Hepatic stellate cell (primary cell): Measurements from ENCODE around the gene NPHP4.

ENCODE experiments used
- DNase-seq: peaks from one replicate; pipeline ENCODE4 v3.0.0; 2011; ENCODE audit warnings: low spot score

NPHP4 gene

DNA sequence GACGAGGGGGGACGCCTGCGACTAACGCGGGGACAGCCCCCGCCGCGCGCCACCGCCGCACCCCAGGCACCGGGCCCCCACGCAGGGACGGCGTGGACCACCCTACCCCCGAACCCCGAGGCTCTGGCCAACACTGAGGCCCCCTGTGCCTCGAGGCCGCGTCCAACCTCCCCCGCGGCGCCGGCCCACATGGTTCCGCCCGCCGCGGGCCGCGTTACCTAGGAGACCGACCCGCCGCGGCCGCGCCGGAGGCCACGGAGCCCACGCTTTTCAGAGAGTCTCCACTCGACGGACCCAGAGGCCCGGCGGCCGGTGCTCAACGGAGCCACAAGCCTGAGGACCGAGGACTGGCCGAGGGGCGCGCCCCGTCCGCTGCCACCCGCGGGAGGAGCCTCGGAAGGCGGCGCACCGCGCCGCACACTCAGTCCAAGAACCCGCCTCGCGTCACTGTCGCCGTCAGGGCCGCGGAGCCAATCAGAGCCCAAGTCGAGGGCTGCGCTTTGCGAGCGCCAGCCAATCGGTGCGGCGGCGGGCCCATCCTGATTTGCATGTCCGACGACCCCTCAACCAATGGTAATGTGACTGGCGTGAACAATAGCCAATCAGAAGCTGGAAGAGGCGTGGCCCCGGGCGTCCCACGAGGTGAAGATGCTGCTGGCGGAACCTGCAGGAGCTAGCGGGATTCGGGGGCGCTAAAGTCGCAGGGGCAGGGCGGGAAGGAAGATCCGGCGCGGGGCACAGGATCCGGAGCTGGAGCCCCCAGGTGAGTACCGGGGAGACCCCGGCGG, at the start of gene NPHP4:
Gene NPHP4 (minus strand): TSS at position 400 of the 788 bp plus-strand sequence. CDS start 6,136 bp downstream, outside the sequence.
- peak; percentile 100 for DNase-seq

GRCh38 chr1:6041432-6042062, 49.3 kb upstream of the NPHP4 start:
- peak; percentile 67 for DNase-seq

DNA sequence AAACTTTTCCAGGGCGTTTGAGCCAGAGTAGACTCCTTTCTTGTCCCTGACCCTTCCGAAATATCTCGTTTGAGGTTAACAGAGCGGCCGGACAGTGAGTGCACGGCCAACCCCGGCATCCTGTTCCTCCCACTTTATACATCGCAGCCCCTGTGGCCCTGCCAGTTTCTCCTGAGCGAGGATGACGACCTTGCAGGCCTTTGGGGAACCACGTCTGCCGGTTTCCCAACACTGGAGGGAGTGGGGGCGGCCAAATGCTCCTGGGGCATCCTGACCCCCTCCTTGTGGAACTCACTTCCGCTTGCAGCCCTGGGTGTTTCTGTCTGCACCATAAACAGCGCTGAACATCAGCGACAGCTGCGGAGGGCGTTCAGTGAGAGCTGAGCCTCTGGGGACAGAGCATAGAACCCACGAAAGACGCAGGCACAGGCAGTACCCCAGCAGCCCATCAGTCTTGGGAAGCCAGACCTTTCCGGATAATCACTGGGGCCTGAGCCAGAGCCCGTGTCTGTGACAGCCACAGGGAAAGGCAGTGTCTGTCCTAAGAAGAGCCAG, 48.7 kb upstream of the NPHP4 start:
- DNase-seq, result no peak

DNA sequence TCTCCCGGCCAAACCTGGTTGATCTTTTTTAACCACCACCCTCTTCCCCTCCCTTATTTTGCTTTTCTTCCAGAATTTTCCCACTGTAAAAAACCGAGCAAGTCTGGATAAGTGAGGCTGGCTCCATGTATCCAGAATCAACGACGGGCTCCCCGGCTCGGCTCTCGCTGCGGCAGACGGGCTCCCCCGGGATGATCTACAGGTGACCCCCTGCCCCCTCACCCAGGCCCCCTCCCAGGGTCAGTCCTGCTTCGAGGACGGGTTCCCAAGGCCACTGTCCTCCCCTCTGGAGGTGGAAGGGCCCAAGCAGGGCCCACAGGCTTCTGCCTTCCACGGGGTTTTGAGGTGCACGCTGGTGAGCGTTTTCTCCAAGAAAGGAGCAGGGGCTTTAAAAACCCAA, 48.2 kb upstream of the NPHP4 start:
- no peak for DNase-seq

- DNase-seq, result no peak
Observed at GRCh38 chr1:6039031-6039430, 46.8 kb upstream of the NPHP4 start.

DNA sequence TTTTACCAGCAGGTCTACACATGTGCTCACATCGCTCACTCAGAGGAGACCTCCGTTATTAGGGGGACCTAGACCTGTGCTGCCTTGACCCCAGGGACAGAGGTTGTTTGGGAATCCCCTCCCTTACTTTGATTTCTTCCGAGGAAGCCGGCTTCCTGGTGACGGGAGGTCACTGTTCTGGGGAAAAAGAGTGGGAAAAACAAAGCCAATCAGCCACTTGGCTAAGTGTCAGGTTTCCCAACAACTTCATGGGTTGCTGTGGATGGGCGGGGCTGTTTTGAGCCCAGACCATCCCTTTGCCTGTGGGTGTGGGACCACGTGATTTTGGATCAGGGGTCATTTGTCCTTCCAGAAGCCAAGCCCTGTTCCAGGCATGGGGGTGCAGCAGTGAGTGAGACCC, 46.4 kb upstream of the NPHP4 start:
- no peak for DNase-seq

DNA sequence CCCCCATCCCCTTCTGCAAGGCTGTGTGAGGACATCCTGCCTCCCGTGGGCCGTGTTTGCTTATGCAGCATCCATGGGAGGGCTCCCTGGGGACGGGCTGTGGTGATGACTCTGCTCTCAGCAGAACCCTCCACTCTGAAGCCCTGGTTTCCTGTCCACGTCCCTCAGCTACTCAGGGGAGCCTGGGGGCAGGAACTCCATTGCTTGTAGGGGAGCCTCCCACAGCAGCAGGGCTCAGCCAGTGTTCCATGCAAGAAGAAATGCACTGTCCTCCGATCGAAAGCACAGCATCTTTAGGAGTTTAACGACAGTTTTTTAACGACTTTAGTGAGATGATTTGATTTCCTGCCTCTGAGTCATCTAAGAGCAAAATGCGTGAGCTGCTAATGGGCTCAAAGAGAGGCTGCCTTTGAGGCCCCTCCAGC, 45.1 kb upstream of the NPHP4 start:
- DNase-seq, result peak; percentile 96

- no peak for DNase-seq
Observed at GRCh38 chr1:6035719-6036118, 43.5 kb upstream of the NPHP4 start.

DNA sequence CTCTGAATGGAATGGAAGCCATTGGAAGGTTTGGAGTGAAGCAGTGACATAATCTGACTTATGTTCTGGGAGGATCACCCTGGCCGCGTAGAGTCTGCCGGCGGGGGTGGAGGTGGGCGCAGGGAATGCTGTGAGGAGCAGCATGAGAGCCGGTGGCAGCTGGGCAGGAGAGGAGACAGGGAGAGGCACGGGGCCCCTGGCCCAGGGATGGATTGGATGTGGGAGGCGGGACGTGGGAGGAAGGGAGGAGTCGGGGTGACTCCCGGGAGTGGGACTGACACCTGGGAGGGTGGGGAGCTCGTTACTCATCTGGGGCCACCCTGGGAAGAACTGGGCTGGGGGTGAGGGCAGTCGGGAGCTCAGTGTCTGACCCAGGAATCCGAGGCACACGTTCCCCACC, 43.1 kb upstream of the NPHP4 start:
- no peak for DNase-seq

- DNase-seq, result no peak
Observed at GRCh38 chr1:6034750-6035096, 42.5 kb upstream of the NPHP4 start.

DNA sequence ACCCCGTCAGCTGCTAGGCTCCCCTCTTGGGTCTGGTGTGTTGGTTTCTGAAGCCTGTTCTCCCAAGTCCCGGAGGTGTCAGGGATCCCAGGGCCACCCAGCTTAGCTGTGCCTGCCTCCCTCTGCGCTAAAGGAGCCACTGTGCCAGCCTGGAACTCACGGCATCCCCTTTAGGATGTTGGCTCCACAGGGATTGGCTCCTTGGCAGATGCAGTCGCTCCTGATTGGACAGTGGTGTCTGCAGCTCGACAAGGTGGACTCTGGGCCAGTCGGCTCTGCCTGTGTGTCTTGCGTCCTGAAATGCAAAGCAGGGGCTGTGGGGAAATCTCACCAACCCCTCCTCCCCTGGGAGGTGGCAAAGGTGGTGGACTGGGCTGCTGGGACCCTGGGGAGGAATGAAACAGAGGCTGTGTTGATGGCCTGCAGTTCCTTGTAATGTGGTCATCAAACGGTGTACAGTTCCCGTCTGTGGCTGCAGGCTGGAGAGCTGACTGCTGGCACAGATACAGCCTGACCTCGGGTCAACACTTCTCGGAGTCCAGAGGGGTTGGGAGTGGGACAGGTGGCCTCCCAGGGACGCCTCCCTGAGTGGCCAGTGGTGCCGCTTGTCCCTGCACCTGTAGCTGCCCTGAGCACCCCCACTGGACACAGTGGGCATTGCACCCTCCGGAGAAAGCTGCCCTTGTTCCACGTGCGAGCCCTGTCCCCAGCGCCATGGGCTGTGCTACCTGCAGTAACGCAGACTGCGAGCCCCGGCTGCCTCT, 41.9 kb upstream of the NPHP4 start:
- DNase-seq, result peak; percentile 66

GRCh38 chr1:6033124-6033523, 40.9 kb upstream of the NPHP4 start:
- no peak for DNase-seq

DNA sequence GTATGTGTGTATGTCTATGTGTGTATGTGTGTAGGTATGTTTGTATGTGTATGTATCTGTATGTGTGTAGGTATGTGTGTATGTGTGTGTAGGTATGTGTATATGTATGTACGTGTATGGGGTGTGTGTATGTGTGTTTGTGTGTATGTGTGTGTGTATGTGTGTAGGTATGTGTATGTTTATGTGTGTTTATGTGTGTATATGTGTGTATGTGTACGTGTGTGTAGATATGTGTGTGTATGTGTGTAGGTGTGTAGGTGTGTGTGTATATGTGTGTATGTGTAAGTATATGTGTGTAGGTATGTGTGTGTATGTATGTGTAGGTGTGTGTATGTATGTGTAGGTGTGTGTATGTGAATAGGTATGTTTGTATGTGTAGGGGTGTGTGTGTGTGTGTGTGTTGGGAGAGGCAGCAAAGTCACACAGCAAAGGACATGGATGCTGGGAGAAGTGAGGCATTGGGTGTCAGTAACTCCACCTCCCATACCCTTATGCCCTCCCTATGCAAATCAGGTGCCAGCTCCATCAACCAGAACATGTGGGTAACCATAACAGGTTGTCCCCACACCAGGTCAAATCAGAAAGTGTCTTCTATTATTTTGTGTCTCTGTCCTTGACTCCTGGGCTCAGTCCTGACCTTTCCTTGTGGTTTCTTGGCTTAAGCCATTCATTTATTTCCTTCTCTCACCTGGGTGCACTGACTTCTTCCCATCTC, 38.5 kb upstream of the NPHP4 start:
- no peak for DNase-seq

DNA sequence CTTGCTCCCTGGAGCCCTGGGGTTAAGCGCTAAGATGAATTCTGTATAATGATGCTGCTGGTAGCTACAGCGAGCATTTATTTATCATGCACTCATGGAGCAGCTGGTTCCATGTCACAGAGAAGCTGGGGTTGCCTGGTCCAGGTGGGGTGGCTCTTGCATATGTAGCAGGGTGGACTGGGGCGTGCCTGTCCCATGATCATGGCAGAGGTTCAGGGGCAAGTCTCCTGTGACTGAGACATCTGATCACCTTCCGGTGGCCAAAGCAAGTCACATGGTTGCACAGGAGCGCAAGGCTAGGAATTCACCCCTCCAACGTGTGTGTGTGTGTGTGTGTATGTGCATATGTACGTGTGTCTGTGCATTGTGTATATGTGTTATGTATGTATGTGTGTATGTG, 37.9 kb upstream of the NPHP4 start:
- DNase-seq, result no peak

GRCh38 chr1:6029351-6029750, 37.1 kb upstream of the NPHP4 start:
- no peak for DNase-seq

- DNase-seq, result no peak
Observed at GRCh38 chr1:6028042-6028850, 36.0 kb upstream of the NPHP4 start.

- DNase-seq, result no peak
Observed at GRCh38 chr1:6027591-6027990, 35.4 kb upstream of the NPHP4 start.

DNA sequence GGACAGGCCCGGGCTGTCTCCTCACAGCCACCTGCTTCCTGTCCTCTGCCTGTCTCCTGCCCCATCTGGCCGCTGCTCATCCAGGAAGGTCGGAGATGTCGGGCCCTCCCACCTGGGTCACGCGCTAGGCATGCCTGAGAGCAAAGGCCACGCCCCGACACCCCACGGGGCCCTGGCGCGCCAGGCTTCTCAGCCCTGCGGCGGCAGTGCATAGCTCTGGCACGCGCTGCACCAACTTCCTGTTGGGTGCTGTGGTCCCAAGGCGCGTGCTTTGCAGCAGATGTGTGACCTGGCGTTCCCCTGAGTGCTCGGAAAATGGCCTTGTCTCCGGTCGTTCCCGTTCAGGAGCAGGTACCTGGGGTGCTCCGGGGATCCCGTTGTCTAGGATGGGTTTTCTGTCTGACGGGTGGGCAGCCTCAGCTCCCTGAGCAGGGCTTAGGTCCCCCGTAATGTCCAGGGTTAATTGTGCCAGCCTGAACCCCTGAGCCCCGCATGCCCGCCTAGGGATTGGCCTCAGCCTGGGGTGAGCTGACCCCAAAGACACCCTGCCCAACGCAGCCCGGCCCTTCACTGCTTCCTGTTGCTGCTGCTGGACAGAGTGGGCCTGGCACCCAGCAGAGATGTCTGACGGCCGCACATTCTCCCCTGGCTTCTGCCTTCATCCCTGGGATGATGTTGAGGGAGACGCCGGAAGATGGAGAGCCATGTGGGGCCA, 34.0 kb upstream of the NPHP4 start:
- DNase-seq, result peak; percentile 37

DNA sequence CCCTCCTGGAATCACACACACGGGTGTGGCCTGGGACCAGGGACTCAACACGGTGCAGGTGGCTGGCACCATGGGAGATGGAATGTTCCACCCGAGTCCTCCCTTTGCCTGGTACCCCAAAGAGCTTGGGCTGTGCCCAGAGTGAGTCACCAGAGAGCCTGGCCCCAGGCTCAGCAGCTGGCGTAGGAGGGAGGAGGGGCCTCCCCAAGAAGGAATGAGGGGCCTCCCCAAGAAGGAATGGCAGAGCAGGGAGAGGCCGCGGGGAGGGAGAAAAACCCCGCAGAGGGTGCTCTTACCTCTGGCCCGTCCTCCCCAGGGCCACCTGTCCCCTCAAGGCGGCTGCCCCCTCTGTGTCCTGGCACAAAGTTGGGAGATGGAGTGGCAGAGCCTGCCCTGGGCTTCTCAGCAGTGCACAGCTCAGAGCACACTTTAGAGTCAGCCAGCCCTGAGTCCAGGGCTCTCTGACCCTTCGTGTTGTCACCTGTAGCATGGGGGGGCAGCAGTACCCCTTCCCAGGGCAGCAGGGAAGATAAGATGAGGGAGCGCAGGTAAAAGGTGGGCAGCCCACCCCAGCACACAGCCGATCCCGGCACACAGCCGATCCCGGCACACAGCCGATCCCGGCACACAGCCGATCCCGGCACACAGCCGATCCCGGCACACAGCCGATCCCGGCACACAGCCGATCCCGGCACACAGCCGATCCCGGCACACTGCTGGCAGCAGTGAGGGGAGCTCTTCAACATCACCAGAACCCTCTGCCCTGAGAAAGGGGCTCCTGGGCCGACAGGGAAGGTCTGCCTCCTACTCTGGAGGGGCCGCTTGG, 33.3 kb upstream of the NPHP4 start:
- DNase-seq, result no peak

GRCh38 chr1:6024376-6024775, 32.2 kb upstream of the NPHP4 start:
- DNase-seq, result no peak
